ENCODE results near the gene HRH3.

HRH3 gene

DNA sequence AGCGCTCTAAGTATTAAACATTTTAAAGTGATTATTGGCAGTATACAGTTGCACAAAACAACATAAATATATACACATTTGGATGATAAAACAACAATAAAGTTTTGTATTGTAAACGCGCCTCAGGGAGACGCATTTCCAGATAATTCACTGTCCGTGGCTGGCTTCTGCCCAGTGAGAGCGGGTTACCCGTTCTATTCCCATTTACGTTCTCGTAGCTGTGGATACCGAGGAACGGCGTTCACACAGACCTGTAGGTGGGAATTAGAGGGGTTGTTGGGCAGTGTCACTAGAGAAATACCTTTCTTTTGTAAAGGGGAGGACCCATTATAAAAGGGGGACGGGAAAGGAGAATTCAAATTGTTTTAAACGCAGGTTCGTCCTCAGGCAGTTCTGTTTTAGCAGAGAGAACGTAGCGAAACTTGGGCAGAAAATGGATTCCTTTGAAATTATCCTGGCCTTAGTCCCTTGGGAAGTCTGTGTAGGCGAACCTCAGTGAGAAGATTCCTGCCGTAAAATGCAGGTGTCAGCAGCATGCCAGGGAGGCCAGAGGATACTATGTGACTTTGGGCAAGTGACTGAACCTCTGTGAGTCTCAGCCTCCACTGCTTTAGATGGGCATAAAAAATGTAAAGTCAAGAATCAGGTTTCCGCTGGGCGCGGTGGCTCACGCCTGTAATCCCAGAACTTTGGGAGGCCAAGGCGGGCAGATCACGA, 36.5 kb downstream of the HRH3 start:
- H3K27ac ChIP-seq: peak overlapping the region; percentile 78
- no peak for DNase-seq (ENCODE audit: low read depth, low spot score)

- peak within 1 kb of the TSS; percentile 78 for H3K27ac ChIP-seq
- peak; percentile 68 for DNase-seq (ENCODE audit: low read depth, low spot score)
Observed at GRCh38 chr20:62182469-62183425, 37.3 kb downstream of the HRH3 start, which contains the start of gene MTG2. Gene MTG2, plus strand, starts transcription at chr20:62183028. Its CDS starts 10,393 bp downstream, at chr20:62193421.

DNA sequence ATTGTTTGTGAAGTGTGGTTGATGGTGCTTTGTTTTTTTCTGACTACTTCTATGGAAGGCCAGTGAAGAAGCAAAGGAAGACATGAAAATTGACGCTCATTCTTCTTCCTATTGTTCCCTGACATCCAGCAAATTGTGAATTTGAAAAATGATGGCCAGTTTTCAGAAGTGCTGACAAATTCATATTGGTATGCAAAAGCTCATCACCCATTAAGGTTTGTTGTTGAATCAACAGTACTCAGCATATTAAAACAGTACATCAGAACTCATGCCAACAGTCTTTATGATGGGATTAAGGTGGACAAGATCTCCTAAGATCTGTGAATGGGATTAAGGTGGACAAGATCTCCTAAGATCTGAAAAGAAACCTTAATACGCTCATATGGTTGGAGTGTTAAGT, 38.3 kb downstream of the HRH3 start:
- DNase-seq (ENCODE audit: low read depth, low spot score): no peak
- H3K27ac ChIP-seq: peak overlapping the region; percentile 78

DNA sequence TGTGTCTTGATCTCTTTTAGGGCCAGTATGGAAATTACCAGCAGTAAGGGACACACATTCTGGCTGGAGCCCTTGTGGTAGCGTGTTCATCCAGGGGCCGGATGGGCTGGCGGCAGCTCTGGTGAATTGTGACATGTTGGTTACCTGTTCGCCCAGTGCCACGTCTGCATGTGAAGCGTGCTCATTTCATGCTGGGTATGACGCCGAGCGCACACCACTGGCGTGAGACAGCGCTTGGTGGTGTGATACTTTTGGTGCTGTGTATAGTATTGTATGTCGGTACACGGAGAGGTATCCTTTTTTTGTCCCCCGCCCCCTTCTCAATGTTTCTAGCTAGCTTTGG, 40.9 kb downstream of the HRH3 start:
- DNase-seq (ENCODE audit: low read depth, low spot score): no peak
- no peak overlapping the region for H3K27ac ChIP-seq

GRCh38 chr20:62178316-62179161, 41.5 kb downstream of the HRH3 start:
- H3K27ac ChIP-seq: no peak overlapping the region
- no peak for DNase-seq (ENCODE audit: low read depth, low spot score)

DNA sequence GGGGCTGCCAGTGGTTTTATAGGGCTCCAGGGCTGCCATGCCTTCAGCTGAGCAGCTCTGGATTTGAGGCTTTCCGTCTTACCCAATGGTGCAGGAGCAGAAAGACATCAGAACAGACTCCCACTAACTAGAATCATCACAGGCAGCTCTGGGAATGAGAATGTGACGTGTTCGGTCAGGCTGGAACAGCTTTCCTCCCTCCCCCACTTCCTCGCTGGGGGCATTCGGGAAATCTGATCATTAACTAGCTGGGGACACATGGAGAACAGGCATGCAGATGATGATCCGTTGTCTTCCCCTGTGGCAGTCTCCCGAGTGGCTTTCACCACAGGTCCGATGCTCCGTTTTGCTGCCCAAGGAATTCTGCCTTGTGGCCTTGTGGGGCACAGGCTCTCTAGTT, 42.8 kb downstream of the HRH3 start:
- no peak for DNase-seq (ENCODE audit: low read depth, low spot score)
- H3K27ac ChIP-seq: no peak overlapping the region

DNA sequence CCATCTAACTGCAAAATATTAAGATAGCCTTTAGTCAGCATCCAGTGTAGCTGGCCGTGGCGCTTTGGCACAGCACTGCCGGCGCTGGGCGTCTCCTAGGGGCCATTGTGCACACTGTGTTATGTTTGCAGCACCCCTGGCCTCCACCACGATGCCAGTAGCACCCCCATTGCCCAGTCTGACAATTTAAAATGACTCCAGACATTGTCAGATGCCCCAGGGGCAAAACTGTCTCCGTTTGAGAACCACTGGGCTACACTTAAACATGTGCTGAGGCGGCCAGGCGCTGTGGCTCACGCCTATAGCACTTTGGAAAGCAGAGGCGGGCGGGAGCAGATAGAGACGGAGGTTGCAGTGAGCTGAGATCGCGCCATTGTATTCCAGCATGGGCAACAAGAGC, 43.2 kb downstream of the HRH3 start:
- no peak overlapping the region for H3K27ac ChIP-seq
- DNase-seq (ENCODE audit: low read depth, low spot score): no peak

GRCh38 chr20:62175711-62176110, 44.4 kb downstream of the HRH3 start:
- DNase-seq (ENCODE audit: low read depth, low spot score): no peak
- H3K27ac ChIP-seq: no peak overlapping the region

DNA sequence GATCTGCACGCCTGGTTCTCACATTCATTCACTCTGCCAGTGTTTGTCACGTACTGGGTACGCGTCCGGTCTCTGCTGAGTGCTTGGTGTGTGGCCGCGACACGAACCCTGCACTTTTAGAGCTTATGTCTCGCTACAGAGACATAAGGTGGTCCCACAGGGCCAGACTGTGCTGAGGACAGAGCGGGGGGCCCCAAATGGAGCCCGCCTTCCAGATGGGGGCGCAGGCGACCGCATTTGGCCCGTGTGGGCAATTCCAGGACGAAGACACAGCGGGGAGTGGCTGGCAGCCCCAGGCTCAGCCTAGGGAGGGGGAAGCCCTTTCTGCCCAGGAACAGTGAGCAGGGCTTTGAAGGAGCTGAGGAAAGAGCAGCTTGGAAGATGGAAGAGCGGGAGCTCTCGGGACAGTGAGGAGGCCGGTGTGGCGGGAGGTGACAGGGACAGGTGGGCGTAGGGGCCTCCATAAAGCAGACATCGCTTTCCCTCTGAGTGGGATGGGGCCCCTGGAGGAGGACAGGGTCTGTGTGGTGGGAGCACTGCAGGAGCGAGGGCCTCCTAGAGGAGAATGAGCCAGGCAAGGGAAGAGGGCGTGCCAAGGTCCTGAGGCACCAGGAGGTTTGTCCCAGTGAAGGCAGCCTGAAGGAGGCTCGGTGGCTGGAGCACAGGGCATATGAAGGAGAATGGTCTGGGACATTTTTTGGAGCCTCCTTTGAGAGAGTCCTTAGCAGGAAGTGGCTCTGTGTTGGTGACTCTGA, 45.0 kb downstream of the HRH3 start:
- no peak overlapping the region for H3K27ac ChIP-seq
- DNase-seq (ENCODE audit: low read depth, low spot score): no peak

- H3K27ac ChIP-seq: no peak overlapping the region
- DNase-seq (ENCODE audit: low read depth, low spot score): no peak
Observed at GRCh38 chr20:62174021-62174804, 45.9 kb downstream of the HRH3 start.

DNA sequence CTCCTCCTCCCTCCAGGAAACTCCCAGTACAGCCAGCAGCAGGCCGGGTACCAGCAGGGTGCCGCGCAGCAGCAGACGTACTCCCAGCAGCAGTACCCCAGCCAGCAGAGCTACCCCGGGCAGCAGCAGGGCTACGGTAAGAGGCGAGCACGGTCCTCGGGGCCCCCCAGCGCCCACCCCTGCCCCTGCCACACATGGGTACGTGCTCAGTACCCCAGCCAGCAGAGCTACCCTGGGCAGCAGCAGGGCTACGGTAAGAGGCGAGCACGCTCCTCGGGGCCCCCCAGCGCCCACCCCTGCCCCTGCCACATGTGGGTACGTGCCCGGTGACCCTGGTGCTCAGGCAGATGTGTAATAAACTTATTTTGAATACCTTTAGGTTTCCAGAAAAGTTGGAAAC, 47.4 kb downstream of the HRH3 start:
- H3K27ac ChIP-seq: no peak overlapping the region
- no peak for DNase-seq (ENCODE audit: low read depth, low spot score)

DNA sequence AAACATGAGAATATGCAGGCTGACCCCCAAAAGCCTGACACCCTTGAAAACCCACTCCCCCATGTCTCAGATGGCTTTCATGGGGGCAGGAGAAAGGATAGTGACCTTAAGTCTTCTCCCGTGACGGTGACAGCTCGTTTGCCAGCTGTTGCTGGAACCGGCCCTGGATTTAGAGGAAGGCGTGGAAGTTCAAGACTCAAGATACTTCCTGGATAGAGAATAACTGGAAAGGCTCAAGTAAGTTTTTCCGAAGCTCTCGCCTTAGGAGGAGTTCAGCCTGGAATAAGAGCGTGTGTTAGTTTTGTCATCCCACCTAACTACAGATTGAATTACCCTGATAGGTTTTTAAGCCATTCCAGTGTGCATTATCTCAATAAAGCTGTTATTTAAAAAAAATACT, 48.8 kb downstream of the HRH3 start:
- no peak overlapping the region for H3K27ac ChIP-seq
- DNase-seq (ENCODE audit: low read depth, low spot score): no peak

DNA sequence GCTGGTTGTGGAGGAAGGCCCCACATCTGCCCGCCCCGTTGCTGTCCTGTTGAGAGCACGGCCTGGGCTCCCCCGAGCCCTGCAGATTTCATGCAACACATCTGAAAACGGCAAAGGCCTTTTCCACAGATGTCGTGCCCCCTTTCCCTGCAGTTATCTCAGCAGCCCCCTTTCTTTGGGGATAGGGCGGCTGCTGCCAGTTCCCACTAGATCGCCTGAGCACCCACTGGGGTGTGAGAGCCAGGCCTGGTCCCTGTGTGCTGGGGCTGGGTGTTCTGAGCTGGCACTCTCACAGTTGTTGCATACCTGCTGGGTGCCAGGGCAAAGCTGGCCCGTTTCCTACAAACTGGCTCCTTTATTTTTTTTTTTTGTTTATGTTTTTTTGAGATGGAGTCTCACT, 49.5 kb downstream of the HRH3 start:
- no peak for DNase-seq (ENCODE audit: low read depth, low spot score)
- no peak overlapping the region for H3K27ac ChIP-seq

DNA sequence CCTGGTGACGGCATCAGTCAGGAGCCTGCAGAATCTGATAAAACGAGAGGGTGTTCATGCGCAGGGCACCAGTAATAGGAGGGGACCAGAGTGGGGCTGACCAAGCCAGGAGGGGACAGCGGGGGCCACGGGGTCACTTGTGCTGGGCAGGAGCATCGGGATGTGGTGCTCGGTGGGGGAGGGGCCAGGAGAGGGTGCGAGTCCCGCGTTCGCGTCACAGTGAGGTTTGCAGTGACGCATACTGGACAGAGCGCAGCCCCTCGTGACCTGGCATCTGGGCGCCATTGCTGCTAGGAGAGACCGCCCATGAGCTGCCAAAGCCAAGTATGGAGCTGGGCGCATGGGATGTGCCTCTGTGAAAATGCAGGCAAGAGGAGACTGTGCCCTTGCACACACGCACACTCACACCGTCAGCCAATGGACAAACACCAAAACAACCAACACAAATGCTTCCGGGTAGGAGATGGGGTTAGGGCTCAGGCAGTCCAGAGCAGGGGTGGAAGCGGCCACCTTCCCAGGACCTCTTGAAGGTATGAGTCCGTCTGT, 51.1 kb downstream of the HRH3 start:
- DNase-seq (ENCODE audit: low read depth, low spot score): no peak
- H3K27ac ChIP-seq: no peak overlapping the region

DNA sequence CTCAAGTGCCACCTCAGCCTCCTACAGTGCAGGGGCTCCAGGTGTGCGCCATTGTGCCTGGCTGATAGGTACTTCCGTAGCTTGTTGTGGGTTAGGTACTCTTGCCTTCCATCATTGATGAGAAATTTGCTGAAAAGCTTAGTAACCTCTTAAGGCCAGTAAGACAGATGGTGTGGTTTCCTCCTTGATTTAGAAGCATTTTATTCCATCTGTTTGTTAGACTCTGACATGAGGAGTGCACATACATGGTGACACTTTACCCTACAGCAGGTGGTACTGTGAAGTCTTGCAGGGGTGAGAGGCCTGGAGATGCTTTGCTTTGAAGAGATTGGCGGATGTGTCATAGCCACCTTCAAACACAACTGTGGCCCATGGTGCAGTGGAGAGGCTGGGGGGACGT, 52.0 kb downstream of the HRH3 start:
- H3K27ac ChIP-seq: no peak overlapping the region
- DNase-seq (ENCODE audit: low read depth, low spot score): no peak

DNA sequence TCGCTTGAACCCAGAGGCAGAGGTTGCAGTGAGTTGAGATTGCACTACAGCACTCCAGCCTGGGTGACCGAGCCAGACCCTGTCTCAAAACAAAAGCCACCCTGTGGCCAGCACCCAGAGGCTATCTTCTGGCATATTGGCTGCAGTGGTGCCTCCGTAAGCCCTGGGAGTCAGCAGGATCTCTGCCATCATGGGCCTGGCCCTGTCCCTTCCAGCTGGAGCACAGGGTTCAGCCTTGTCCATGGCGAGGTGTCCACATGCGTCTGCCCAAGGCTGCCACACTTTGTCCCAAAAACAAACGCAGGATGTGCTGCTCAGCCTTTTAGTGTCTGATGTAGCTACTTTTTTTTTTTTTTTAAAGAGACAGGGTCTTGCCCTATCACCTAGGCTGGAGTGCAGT, 52.6 kb downstream of the HRH3 start:
- H3K27ac ChIP-seq: no peak overlapping the region
- DNase-seq (ENCODE audit: low read depth, low spot score): no peak

- no peak for DNase-seq (ENCODE audit: low read depth, low spot score)
- H3K27ac ChIP-seq: no peak overlapping the region
Observed at GRCh38 chr20:62165762-62166399, 54.2 kb downstream of the HRH3 start.
